WERI-Rb-1 (cell line): Measurements from ENCODE around the gene AATK.

Source experiments
- DNase-seq: peaks from one replicate; pipeline ENCODE4 v3.0.0-alpha.2; 2020
- H3K27ac ChIP-seq: fragments of 250-450 bp; sonication (Bioruptor Pico); 2 replicates; pipeline ENCODE4 v1.5.1; 2020; ENCODE audit warnings: mild to moderate bottlenecking, moderate library complexity
- H3K27me3 ChIP-seq: fragments of 250-450 bp; sonication (Bioruptor Pico); 2 replicates; pipeline ENCODE4 v1.5.1; 2021; ENCODE audit warnings: mild to moderate bottlenecking, low read depth, moderate library complexity; ENCODE audit not compliant: insufficient read depth, severe bottlenecking
- H3K36me3 ChIP-seq: fragments of 250-450 bp; sonication (Bioruptor Pico); 2 replicates; pipeline ENCODE4 v1.5.1; 2020; ENCODE audit warnings: mild to moderate bottlenecking, moderate library complexity
- H3K4me3 ChIP-seq: 2 replicates; pipeline ENCODE4 v1.5.1; 2011; ENCODE audit warnings: low read depth, mild to moderate bottlenecking, control low read depth, low read length
- H3K9me3 ChIP-seq: fragments of 250-450 bp; sonication (Bioruptor Pico); 2 replicates; pipeline ENCODE4 v1.5.1; 2021; ENCODE audit warnings: mild to moderate bottlenecking, moderate library complexity; ENCODE audit not compliant: severe bottlenecking
- TF ChIP-seq, protein P1 (sequence below): IDR thresholded peaks from 2 replicates; pipeline ENCODE4 v1.5.1; 2011; ENCODE audit warnings: low read depth, mild to moderate bottlenecking, control low read depth, inconsistent platforms, low read length

Gene AATK

GRCh38 chr17:81120695-81121621, 45.1 kb downstream of the AATK start:
- TF ChIP-seq, protein P1, sequence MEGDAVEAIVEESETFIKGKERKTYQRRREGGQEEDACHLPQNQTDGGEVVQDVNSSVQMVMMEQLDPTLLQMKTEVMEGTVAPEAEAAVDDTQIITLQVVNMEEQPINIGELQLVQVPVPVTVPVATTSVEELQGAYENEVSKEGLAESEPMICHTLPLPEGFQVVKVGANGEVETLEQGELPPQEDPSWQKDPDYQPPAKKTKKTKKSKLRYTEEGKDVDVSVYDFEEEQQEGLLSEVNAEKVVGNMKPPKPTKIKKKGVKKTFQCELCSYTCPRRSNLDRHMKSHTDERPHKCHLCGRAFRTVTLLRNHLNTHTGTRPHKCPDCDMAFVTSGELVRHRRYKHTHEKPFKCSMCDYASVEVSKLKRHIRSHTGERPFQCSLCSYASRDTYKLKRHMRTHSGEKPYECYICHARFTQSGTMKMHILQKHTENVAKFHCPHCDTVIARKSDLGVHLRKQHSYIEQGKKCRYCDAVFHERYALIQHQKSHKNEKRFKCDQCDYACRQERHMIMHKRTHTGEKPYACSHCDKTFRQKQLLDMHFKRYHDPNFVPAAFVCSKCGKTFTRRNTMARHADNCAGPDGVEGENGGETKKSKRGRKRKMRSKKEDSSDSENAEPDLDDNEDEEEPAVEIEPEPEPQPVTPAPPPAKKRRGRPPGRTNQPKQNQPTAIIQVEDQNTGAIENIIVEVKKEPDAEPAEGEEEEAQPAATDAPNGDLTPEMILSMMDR, result no peak
- peaks cover 55% of the 10 kb centered on the region for H3K36me3 ChIP-seq
- DNase-seq, result no peak
- no peaks in the 10 kb centered on the region for H3K9me3 ChIP-seq
- H3K4me3 ChIP-seq, result no peak overlapping the region
- H3K27ac ChIP-seq, result peak overlapping the region; percentile 8
- no peaks in the 10 kb centered on the region for H3K27me3 ChIP-seq

DNA sequence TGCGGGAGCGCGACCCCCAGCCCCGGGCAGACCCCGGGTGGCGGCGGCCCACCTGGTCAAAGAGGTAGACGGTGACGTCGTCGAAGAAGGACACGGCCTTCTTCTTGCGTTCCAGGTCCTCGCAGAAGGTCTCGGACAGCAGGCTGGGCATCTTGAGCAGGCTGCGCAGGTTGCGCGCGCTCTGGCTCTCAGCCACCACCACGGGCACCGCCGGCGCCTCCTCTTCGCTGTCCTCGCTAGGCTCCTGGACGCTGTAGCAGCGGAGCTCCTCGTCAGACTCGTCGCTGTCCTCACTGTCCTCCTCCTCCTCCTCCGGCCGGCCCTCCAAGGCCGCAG, 45.9 kb downstream of the AATK start:
- TF ChIP-seq, protein P1, result no peak

GRCh38 chr17:81119223-81120148, 46.5 kb downstream of the AATK start:
- Histone ChIP-seq H3K27me3 (no peaks in the 10 kb centered on the region), H3K27ac (peak overlapping the region; percentile 8; the same call in 1 of the 2 replicates), H3K9me3 (no peaks in the 10 kb centered on the region), H3K4me3 (no peak overlapping the region), H3K36me3 (peaks cover 58% of the 10 kb centered on the region)
- TF ChIP-seq, protein P1, result no peak
- DNase-seq, result peak; percentile 98

More for the DNA sequence above, 45.9 kb downstream of the AATK start:
- Histone ChIP-seq H3K9me3 (no peaks in the 10 kb centered on the region), H3K27ac (peak overlapping the region; percentile 8; the same call in 1 of the 2 replicates), H3K36me3 (peaks cover 61% of the 10 kb centered on the region), H3K27me3 (no peaks in the 10 kb centered on the region), H3K4me3 (no peak overlapping the region)
- DNase-seq, result no peak

DNA sequence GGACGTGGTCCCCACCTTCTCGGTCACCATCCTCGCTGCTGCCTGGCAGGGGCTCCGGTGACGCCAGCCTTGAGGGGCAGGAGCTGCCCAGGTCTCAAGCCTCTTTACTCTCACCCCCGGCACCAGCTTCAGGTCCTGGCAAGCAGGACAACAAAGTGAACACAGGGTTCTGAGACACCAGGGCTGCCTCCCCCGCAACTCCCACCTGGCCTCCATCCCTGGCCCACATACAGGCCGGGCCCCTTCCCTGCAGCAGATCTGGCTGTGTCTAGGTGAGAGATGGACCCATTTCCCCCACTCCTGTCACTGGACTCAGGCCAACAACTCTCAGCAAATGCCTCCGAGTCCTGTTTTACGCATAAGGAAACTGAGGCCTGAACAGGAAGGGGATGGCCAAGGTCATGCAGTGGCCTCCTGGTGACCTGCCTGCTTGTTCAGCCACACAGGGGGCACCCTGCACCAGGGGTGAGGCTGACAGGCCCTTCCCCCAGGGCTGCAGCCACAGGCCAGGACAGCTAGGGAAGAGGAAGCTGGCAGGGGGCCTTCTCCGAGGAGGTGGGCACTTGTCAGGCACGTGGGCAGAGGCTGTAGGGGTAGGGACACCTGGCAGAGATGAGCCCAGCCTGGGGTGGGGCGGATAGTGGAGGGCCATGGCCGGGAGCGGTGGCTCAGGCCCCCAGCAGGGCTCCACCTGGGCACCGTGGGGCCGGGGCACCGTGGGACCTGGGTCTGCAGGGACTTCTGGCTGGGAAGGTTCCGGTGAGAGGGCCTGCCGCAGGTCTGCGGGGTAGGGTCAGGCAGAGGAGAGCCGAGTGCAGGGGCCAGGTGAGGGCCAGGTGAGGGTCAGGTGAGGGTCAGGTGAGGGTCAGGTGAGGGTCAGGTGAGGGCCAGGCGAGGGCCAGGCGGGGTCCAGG, 47.5 kb downstream of the AATK start:
- H3K36me3 ChIP-seq, result peaks cover 54% of the 10 kb centered on the region
- peak overlapping the region; percentile 27 for H3K27ac ChIP-seq
- no peak for DNase-seq
- H3K9me3 ChIP-seq, result no peaks in the 10 kb centered on the region
- no peaks in the 10 kb centered on the region for H3K27me3 ChIP-seq
- no peak overlapping the region for H3K4me3 ChIP-seq
- TF ChIP-seq, protein P1, result no peak

DNA sequence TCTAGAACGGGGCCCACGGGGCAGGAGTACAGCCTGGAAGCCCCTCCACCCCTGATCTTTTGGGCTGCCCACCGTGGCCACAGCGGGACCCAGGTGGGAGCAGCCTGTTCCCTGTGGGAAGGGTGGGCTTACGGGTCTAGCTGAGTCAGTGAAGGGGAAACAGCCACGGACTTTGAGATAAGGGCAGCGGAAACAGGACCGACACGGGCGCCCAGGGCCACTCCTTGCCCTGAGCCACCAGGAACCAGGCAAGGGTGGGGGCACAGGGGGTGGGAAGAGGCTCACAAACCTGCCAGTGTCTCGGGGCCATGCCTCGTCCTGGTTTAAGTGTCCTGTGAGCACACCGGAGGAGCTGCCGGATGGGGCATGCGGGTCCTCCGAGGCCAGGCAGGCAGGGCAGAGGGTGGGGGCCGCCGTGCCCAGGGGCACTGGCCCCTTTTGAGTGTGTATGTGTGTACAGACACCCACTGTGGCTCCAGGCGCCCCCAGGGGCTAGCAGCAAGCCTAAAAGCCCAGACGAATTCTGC, 48.3 kb downstream of the AATK start:
- TF ChIP-seq, protein P1, result no peak
- Histone ChIP-seq H3K9me3 (no peaks in the 10 kb centered on the region), H3K27me3 (no peaks in the 10 kb centered on the region), H3K36me3 (peaks cover 52% of the 10 kb centered on the region), H3K27ac (no peak overlapping the region), H3K4me3 (no peak overlapping the region)
- no peak for DNase-seq
